Astrocyte of the spinal cord (primary cell): ENCODE measurements around the gene PLD4.

Source experiments
- DNase-seq: peaks from one replicate; pipeline ENCODE4 v3.0.0; 2011; ENCODE audit warnings: low read depth, low spot score
- H3K4me3 ChIP-seq: 2 replicates; pipeline ENCODE4 v1.5.1; 2011; ENCODE audit warnings: low read depth, mild to moderate bottlenecking, low read length, moderate library complexity
- in situ Hi-C: cut with HindIII; loops from 2 replicates; pipeline ENCODE4 v1.10.0; 2017; ENCODE audit warnings: low sequenced_read_pairs
- TF ChIP-seq, protein P1 (sequence below): IDR thresholded peaks from 2 replicates; pipeline ENCODE4 v1.5.1; 2012; ENCODE audit warnings: low read depth, mild to moderate bottlenecking, low read length, inconsistent platforms

PLD4 gene

DNA sequence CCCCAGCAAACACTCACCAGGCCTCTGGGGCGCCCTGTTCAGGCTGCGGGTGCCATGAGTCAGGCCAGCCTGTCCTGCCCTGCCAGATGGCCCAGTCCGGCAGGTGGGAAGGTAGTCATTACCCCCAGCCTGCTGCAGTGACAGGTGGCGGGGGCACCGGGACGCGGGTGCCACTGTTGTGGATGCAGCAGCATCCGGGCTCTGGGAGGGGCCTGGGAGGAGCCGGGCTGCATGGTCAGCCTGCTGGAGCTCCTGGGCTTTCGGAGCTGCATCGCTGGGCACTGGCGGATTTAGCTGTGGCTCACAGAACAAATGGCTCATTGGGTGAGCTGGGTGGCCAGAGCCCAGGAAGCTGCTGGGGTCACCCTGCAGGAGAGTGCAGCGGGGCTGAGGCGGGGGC lies 46.1 kb upstream of the PLD4 start:
- TF ChIP-seq, protein P1, sequence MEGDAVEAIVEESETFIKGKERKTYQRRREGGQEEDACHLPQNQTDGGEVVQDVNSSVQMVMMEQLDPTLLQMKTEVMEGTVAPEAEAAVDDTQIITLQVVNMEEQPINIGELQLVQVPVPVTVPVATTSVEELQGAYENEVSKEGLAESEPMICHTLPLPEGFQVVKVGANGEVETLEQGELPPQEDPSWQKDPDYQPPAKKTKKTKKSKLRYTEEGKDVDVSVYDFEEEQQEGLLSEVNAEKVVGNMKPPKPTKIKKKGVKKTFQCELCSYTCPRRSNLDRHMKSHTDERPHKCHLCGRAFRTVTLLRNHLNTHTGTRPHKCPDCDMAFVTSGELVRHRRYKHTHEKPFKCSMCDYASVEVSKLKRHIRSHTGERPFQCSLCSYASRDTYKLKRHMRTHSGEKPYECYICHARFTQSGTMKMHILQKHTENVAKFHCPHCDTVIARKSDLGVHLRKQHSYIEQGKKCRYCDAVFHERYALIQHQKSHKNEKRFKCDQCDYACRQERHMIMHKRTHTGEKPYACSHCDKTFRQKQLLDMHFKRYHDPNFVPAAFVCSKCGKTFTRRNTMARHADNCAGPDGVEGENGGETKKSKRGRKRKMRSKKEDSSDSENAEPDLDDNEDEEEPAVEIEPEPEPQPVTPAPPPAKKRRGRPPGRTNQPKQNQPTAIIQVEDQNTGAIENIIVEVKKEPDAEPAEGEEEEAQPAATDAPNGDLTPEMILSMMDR, result no peak
- no peak for DNase-seq
- in situ Hi-C loops, result no loop called here
- H3K4me3 ChIP-seq, result no peak overlapping the region

GRCh38 chr14:104879201-104879982 lies 45.3 kb upstream of the PLD4 start:
- no peak for DNase-seq
- in situ Hi-C loops, result no loop called here
- no peak overlapping the region for H3K4me3 ChIP-seq
- TF ChIP-seq, protein P1, result no peak

DNA sequence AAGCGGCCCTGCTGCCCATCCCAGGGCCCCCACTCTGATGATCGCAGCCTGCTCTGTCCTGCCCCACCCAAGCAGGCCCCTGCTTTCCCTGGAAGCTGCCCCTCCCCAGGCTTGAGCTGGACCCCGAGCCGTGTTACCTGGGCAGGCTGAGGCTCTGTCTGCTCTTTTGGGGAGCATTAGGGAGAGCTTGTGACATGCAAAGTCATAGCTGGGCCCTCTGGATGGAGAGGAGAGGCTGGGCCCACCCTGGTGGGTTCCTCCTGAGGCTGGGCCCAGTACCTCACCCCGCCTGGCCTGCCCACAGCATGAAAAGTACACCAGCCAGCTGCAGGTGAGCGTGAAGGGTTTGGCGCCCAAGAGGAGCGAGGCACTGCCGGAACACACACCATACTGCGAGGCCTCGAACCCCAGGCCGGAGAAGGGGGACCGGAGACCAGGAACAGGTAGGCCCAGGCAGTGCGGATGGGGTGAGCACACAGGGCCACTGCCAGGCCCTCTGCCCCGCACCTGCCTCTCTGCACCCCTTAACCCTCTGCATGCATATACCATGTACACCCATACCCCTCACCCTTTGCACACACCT lies 44.6 kb upstream of the PLD4 start:
- no peak overlapping the region for H3K4me3 ChIP-seq
- TF ChIP-seq, protein P1, result no peak
- DNase-seq, result no peak
- in situ Hi-C loops, result no loop called here

DNA sequence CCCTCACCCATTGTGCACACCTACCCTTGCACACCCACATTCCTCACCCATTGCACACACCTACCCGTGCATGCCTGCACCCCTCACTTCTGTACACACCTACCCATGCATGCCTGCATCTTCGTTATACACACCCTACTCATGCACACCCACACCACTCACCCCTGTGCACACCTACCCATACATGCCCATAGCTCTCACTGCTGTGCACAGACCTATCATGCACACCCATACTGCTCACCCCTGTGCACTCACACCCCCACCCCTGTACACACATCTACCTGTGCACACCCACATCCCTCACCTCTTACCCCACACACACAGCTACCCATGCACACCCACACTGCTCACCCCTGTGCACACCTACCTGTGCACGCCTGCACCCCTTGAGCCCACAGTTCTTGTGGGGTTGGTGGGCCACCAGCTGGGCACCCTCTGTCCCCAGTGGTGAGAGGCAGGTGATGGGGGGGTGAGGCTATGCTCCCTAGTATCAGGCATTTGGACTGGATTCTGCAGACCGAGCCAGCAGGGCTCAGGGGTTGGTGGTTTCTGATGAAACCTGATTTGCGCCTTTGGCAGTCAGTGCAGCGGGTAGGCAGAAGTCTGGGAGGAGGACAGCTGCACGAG lies 44.0 kb upstream of the PLD4 start:
- no peak overlapping the region for H3K4me3 ChIP-seq

DNA sequence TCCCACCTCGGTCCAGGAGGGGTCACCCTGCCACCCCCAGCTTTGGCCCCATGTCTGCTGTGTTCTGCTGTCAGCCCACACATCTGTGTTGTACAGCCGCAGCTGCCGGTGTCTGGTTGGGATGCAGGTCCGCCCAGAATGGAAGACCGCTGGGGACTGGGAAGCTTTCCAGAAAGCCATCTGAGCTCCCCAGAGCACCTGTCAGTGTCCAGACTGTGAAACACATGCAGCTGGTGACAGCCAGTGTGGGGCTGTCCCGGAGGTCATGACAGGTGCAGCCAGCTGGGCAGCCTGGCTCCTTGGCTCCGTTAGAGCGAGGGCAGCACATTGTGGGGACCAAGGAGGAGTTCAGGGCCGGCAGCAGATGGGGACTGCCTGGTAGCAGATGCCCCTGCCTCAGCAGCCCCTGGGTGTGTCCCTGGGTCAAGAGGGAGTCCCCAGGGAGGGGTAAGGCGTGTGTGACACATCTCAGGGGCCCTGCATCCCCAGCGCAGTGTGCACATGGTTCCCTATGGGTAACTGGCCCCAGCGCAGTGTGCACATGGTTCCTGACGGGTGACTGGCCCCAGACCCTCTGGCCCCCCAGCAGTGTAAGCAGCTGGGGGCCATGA lies 43.2 kb upstream of the PLD4 start:
- in situ Hi-C loops, result no loop called here
- H3K4me3 ChIP-seq, result no peak overlapping the region
- TF ChIP-seq, protein P1, result no peak
- DNase-seq, result no peak

More for the DNA sequence above, 44.0 kb upstream of the PLD4 start:
- TF ChIP-seq, protein P1, result no peak
- in situ Hi-C loops, result no loop called here
- no peak for DNase-seq

DNA sequence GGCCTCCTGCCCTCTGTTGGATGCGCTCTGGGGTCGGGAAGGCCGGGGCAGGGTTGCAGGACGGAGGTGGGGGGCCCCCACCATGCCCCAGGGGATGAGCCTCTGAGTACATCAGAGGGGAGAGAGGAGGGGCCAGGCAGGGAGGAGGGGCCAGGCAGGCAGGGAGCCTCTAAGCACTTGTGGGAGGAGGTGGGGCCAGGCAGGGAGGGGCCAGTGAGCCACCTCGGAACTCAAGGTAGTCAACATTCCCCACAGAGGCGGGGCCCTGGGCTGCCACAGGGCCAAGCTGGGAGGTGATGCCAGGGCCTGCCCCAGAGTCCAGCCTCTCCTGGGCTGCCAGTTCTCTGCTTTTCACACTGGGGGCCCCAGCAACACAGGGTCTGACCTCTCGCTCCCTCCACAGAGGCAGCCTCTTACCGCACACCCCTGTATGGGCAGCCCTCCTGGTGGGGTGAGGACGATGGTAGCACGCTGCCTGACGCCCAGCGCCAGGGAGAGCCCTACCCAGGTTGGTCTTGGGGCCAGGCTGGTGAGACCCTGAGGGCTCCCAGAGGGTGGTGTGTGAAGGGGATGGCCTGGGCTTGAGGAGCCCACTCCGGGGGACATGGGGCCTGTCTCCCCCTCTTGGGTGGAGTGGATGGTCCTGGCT lies 42.2 kb upstream of the PLD4 start:
- in situ Hi-C loops, result no loop called here
- no peak overlapping the region for H3K4me3 ChIP-seq
- TF ChIP-seq, protein P1, result no peak
- no peak for DNase-seq
